Measurements from ENCODE around the gene TEX9. TPM values are rescaled to one million over a fixed set of nuclear protein-coding genes. Genes with fewer than 3 reads are reported as not detected.

The TEX9 gene
- total and polyA plus RNA-seq, 3 donors from 2014 or later = 9.9 to 37.7 (median 20.4) TPM

- no peaks in the 10 kb centered on the region for H3K36me3 ChIP-seq (ENCODE audit: low read depth, missing control alignments)
- 1 to 2% methylated on average over 15 to 38 of the region's 38 CpGs for WGBS, 2 donors
These were observed 99.8 kb downstream of the TEX9 start, which contains the start of gene MNS1 for GRCh38 chr15:56464893-56465520. TSS of gene MNS1 (minus strand) at chr15:56465137. CDS start at chr15:56464972, 165 bp downstream.

GRCh38 chr15:56467616-56468015 lies 102.4 kb downstream of the TEX9 start:
- no peaks in the 10 kb centered on the region for H3K27me3 ChIP-seq
- no peak for DNase-seq
- H3K4me1 ChIP-seq = no peaks in the 10 kb centered on the region
- no peak overlapping the region for H3K27ac ChIP-seq
- no peaks in the 10 kb centered on the region for H3K36me3 ChIP-seq (ENCODE audit: low read depth, missing control alignments)
- WGBS, 2 donors = 73 to 74% methylated on average over 3 of the region's 3 CpGs
- no peaks in the 10 kb centered on the region for H3K9me3 ChIP-seq
- no peak for TF ChIP-seq POLR2A (IDR thresholded peaks at IDR 0.05)
- no peak for TF ChIP-seq CTCF (IDR thresholded peaks at IDR 0.05)
- no peak overlapping the region for H3K4me3 ChIP-seq
- intact Hi-C loops (cut with DNase I; ENCODE audit: low total_unique reads) = no loop called here

More at GRCh38 chr15:56464893-56465520, 99.8 kb downstream of the TEX9 start, which contains the start of gene MNS1:
- TF ChIP-seq POLR2A (IDR thresholded peaks at IDR 0.05) (no peak), CTCF (IDR thresholded peaks at IDR 0.05) (no peak)
- intact Hi-C loops (cut with DNase I; ENCODE audit: low total_unique reads) = no loop called here
- Histone ChIP-seq H3K4me1 (no peaks in the 10 kb centered on the region), H3K4me3 (peak within 1 kb of the TSS; percentile 68 to 81), H3K9me3 (no peaks in the 10 kb centered on the region), H3K27me3 (no peaks in the 10 kb centered on the region), H3K27ac (no peak within 1 kb of the TSS)
- DNase-seq = peak; percentile 97

DNA sequence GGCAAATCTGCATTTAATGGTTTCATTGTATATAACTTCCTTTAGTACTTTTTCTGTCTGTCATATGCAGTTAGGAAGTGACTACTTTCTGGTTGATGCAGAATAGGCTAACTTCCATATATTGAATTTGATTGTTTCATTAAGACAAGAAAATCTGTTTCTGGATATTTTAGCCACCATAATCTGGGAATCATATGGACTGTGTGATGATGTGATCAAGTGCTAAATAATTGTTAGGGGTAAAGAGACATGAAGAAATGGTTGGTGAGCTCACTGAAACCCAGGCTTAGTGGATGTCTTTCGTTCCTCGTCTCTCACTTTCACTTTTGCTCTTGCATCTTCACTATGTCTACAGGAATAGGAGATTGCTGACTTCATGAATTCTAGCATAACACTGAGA lies 103.2 kb downstream of the TEX9 start:
- H3K27ac ChIP-seq = no peak overlapping the region
- no peaks in the 10 kb centered on the region for H3K4me1 ChIP-seq
- intact Hi-C loops (cut with DNase I; ENCODE audit: low total_unique reads) = no loop called here
- no peaks in the 10 kb centered on the region for H3K9me3 ChIP-seq
- no peaks in the 10 kb centered on the region for H3K27me3 ChIP-seq
- 64 to 65% methylated on average over 2 of the region's 2 CpGs for WGBS, 2 donors
- no peak overlapping the region for H3K4me3 ChIP-seq
- TF ChIP-seq POLR2A (IDR thresholded peaks at IDR 0.05) (no peak), CTCF (IDR thresholded peaks at IDR 0.05) (no peak)
- no peaks in the 10 kb centered on the region for H3K36me3 ChIP-seq (ENCODE audit: low read depth, missing control alignments)
- no peak for DNase-seq

GRCh38 chr15:56469483-56469882 lies 104.3 kb downstream of the TEX9 start:
- Histone ChIP-seq H3K36me3 (ENCODE audit: low read depth, missing control alignments) (no peaks in the 10 kb centered on the region), H3K4me3 (no peak overlapping the region), H3K9me3 (no peaks in the 10 kb centered on the region), H3K27ac (no peak overlapping the region), H3K27me3 (no peaks in the 10 kb centered on the region), H3K4me1 (no peaks in the 10 kb centered on the region)
- TF ChIP-seq POLR2A (IDR thresholded peaks at IDR 0.05) = no peak
- no peak for TF ChIP-seq CTCF (IDR thresholded peaks at IDR 0.05)
- no peak for DNase-seq
- intact Hi-C loops (cut with DNase I; ENCODE audit: low total_unique reads) = no loop called here

Measured in testis (tissue), 3 donors.